Measurements from ENCODE around the gene SCARF2. TPM values are rescaled to one million over a fixed set of nuclear protein-coding genes. Genes with fewer than 3 reads are reported as not detected.
"Not testable (repeated sequence)": the region's sequence is repeated elsewhere in the genome, so short reads cannot be mapped to it uniquely, and the experiment has no call there.

Gene SCARF2
- total and polyA plus RNA-seq, 7 donors = under 0.01 to 12.8 (median 6.4) TPM

GRCh38 chr22:20413217-20414058 lies 24.2 kb downstream of the SCARF2 start:
- H3K4me1 ChIP-seq = peaks cover 0 to 5% (median 2%) of the 10 kb centered on the region in 4 donors
- H3K27ac ChIP-seq = no peak overlapping the region
- intact Hi-C loops (cut with DNase I) = no loop called here
- no peaks in the 10 kb centered on the region for H3K9me3 ChIP-seq
- no peak overlapping the region for H3K4me3 ChIP-seq
- no peaks in the 10 kb centered on the region for H3K36me3 ChIP-seq
- 87 to 93% methylated on average over 9 of the region's 9 CpGs for WGBS, 2 donors
- H3K27me3 ChIP-seq = no peaks in the 10 kb centered on the region
- TF ChIP-seq POLR2AphosphoS5 (IDR thresholded peaks at IDR 0.05) (no peak), POLR2A (IDR thresholded peaks at IDR 0.05) (no peak), EP300 (IDR thresholded peaks at IDR 0.05) (no peak), CTCF (IDR thresholded peaks at IDR 0.05) (no peak)
- peak; percentile 36 for DNase-seq

- Histone ChIP-seq H3K9me3 (no peaks in the 10 kb centered on the region), H3K4me1 (no peaks in the 10 kb centered on the region), H3K36me3 (peaks cover 0 to 6% (median 0%) of the 10 kb centered on the region in 4 donors), H3K27me3 (no peaks in the 10 kb centered on the region), H3K4me3 (no peak overlapping the region), H3K27ac (no peak overlapping the region)
- TF ChIP-seq CTCF (IDR thresholded peaks at IDR 0.05) (no peak), EP300 (IDR thresholded peaks at IDR 0.05) (no peak), POLR2AphosphoS5 (IDR thresholded peaks at IDR 0.05) (no peak), POLR2A (IDR thresholded peaks at IDR 0.05) (no peak)
- 76% methylated on average over 10 of the region's 10 CpGs for WGBS, 2 donors
- DNase-seq = peak; percentile 20
- intact Hi-C loops (cut with DNase I) = no loop called here
Observed at GRCh38 chr22:20412474-20413216, 25.0 kb downstream of the SCARF2 start.

DNA sequence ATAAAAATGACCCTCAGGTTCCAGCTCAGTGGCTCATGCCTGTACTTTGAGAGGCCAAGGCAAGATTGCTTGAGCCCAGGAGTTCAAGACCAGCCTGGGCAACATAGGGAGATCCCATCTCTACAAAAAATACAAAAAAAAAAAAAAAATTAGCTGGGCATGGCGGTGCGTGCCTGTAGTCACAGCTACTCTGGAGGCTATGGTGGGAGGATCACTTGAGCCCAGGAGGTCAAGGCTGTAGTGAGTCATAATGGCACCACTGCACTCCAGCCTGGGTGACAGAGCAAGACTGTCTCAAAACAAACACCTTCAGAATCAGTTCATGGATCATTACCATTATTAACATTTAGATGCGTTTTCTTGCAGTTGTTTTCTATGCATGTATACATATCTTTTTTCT lies 28.2 kb downstream of the SCARF2 start:
- H3K4me3 ChIP-seq; H3K4me1 ChIP-seq; intact Hi-C loops (cut with DNase I); H3K27me3 ChIP-seq; H3K27ac ChIP-seq; H3K9me3 ChIP-seq: not testable (repeated sequence)
- 94 to 98% methylated on average over 3 of the region's 3 CpGs for WGBS, 2 donors
- peaks cover 9 to 39% (median 15%) of the 10 kb centered on the region in 4 donors for H3K36me3 ChIP-seq
- DNase-seq = peak; percentile 14

GRCh38 chr22:20408891-20409290 lies 28.7 kb downstream of the SCARF2 start:
- Histone ChIP-seq H3K27ac (no peak overlapping the region), H3K9me3 (no peaks in the 10 kb centered on the region), H3K4me3 (no peak overlapping the region), H3K27me3 (no peaks in the 10 kb centered on the region), H3K36me3 (peaks cover 9 to 44% (median 17%) of the 10 kb centered on the region in 4 donors), H3K4me1 (no peaks in the 10 kb centered on the region)
- 95 to 97% methylated on average over 4 of the region's 4 CpGs for WGBS, 2 donors
- DNase-seq = peak; percentile 14
- intact Hi-C loops (cut with DNase I) = no loop called here
- no peak for TF ChIP-seq CTCF (IDR thresholded peaks at IDR 0.05)
- no peak for TF ChIP-seq POLR2A (IDR thresholded peaks at IDR 0.05)
- no peak for TF ChIP-seq POLR2AphosphoS5 (IDR thresholded peaks at IDR 0.05)
- TF ChIP-seq EP300 (IDR thresholded peaks at IDR 0.05) = no peak

- H3K27me3 ChIP-seq = no peaks in the 10 kb centered on the region
- 86 to 87% methylated on average over 3 of the region's 3 CpGs for WGBS, 2 donors
- intact Hi-C loops (cut with DNase I) = no loop called here
- DNase-seq = no peak
- TF ChIP-seq POLR2AphosphoS5 (IDR thresholded peaks at IDR 0.05) (no peak), EP300 (IDR thresholded peaks at IDR 0.05) (no peak)
- no peaks in the 10 kb centered on the region for H3K4me1 ChIP-seq
- no peaks in the 10 kb centered on the region for H3K9me3 ChIP-seq
- no peak overlapping the region for H3K4me3 ChIP-seq
- H3K36me3 ChIP-seq = peaks cover 9 to 54% (median 18%) of the 10 kb centered on the region in 4 donors
- no peak overlapping the region for H3K27ac ChIP-seq
Observed at GRCh38 chr22:20407829-20408228, 29.8 kb downstream of the SCARF2 start.
